GM12872 (cell line): ENCODE results near the gene TMEM165.

Source experiments
- CTCF ChIP-seq: IDR thresholded peaks from 3 replicates; pipeline ENCODE4 v1.5.1; 2011; ENCODE audit warnings: low read depth, mild to moderate bottlenecking, low read length, moderate library complexity; ENCODE audit not compliant: insufficient read depth

Gene TMEM165

GRCh38 chr4:55398461-55398860, 2.7 kb downstream of the TMEM165 start:
- no peak for TF ChIP-seq CTCF

- TF ChIP-seq CTCF = no peak
These were observed 3.2 kb downstream of the TMEM165 start for GRCh38 chr4:55398966-55399365.

- TF ChIP-seq CTCF = no peak
These were observed 3.8 kb downstream of the TMEM165 start for GRCh38 chr4:55399581-55399980.

GRCh38 chr4:55405073-55405472, 9.3 kb downstream of the TMEM165 start:
- TF ChIP-seq CTCF = no peak

GRCh38 chr4:55406545-55406944, 10.8 kb downstream of the TMEM165 start:
- no peak for TF ChIP-seq CTCF

GRCh38 chr4:55407119-55407518, 11.4 kb downstream of the TMEM165 start:
- TF ChIP-seq CTCF = no peak

- no peak for TF ChIP-seq CTCF
These were observed 12.0 kb downstream of the TMEM165 start for GRCh38 chr4:55407764-55408163.
